Activated T-helper 2 cell treated with anti-CD3 and anti-CD28 coated beads, Interferon-gamma antibody, Interleukin-2, Interleukin-4, amounts not matched to agents 10 μg/mL and 5 μg/mL and 100 μg/mL, durations not matched to agents 14 hours and 24 hours and 36 hours (primary cell): ENCODE measurements around the gene PLB1. TPM values are rescaled to one million over a fixed set of nuclear protein-coding genes. Genes with fewer than 3 reads are reported as not detected.
A peak's percentile ranks its signal among the peaks of the same experiment; 100 is the strongest.

Experiments used
- DNase-seq: peaks from one replicate; pipeline ENCODE4 v3.0.0; 2021; ENCODE audit warnings: low spot score
- H3K27ac Mint-ChIP-seq: one replicate; pipeline ENCODE4 v1.8.0; 2021; ENCODE audit warnings: mixed read lengths
- H3K27me3 Mint-ChIP-seq: one replicate; pipeline ENCODE4 v1.8.0; 2021; ENCODE audit warnings: low read depth, mixed read lengths
- H3K36me3 Mint-ChIP-seq: one replicate; pipeline ENCODE4 v1.8.0; 2021; ENCODE audit warnings: low read depth, mixed read lengths
- H3K4me1 Mint-ChIP-seq: one replicate; pipeline ENCODE4 v1.8.0; 2021; ENCODE audit warnings: low read depth, mixed read lengths
- H3K4me3 Mint-ChIP-seq: one replicate; pipeline ENCODE4 v1.8.0; 2021; ENCODE audit warnings: low read depth, mild to moderate bottlenecking, moderate library complexity, mixed read lengths
- H3K9me3 Mint-ChIP-seq: one replicate; pipeline ENCODE4 v1.8.0; 2021; ENCODE audit warnings: mixed read lengths
- intact Hi-C: fragments of 100-400 bp; cut with micrococcal nuclease; formaldehyde crosslinking; loops from one replicate; pipeline ENCODE4 v1.15.1; 2023
- total RNA-seq: library from RNA; stranded (reverse); gene quantifications from 2 replicates; pipeline ENCODE4 v1.2.3, GENCODE V29; 2022

Gene PLB1
- total RNA-seq, 1 donor from 2014 or later: 1.8 TPM

GRCh38 chr2:28493636-28494035, 2.2 kb upstream of the PLB1 start:
- peaks cover 12% of the 10 kb centered on the region for H3K27me3 Mint-ChIP-seq
- H3K4me3 Mint-ChIP-seq: no peak overlapping the region
- no peaks in the 10 kb centered on the region for H3K4me1 Mint-ChIP-seq
- no peak for DNase-seq
- H3K9me3 Mint-ChIP-seq: no peaks in the 10 kb centered on the region
- intact Hi-C loops: no loop called here
- H3K36me3 Mint-ChIP-seq: no peaks in the 10 kb centered on the region
- no peak overlapping the region for H3K27ac Mint-ChIP-seq

- Mint-ChIP-seq H3K9me3 (no peaks in the 10 kb centered on the region), H3K4me1 (no peaks in the 10 kb centered on the region), H3K27me3 (peaks cover 18% of the 10 kb centered on the region), H3K36me3 (no peaks in the 10 kb centered on the region), H3K4me3 (no peak overlapping the region), H3K27ac (no peak overlapping the region)
- no peak for DNase-seq
- intact Hi-C loops: no loop called here
Measured at GRCh38 chr2:28496781-28497180, 921 bp downstream of the PLB1 start.

DNA sequence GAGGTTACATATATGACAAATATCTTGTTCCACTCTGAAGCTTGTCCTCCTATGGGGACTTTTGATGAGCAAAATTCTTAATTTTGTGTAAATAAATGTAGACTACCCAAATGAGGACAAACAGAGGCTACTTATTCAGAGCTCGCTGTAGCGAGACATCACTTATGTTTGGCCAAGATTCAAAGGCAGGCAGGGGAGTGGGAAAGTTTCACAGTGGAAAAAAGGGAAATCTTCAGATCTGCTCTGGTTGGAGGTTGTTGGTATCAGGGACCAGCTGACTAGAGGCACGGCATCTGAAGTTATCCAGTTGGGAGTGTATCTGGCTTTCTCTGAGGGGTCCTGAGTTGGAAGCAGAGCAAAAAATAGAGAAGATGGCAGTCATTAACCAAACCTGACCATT, 1.3 kb downstream of the PLB1 start:
- Mint-ChIP-seq H3K4me3 (no peak overlapping the region), H3K36me3 (no peaks in the 10 kb centered on the region), H3K9me3 (no peaks in the 10 kb centered on the region), H3K27ac (no peak overlapping the region), H3K27me3 (peaks cover 18% of the 10 kb centered on the region), H3K4me1 (no peaks in the 10 kb centered on the region)
- DNase-seq: no peak
- intact Hi-C loops: no loop called here

DNA sequence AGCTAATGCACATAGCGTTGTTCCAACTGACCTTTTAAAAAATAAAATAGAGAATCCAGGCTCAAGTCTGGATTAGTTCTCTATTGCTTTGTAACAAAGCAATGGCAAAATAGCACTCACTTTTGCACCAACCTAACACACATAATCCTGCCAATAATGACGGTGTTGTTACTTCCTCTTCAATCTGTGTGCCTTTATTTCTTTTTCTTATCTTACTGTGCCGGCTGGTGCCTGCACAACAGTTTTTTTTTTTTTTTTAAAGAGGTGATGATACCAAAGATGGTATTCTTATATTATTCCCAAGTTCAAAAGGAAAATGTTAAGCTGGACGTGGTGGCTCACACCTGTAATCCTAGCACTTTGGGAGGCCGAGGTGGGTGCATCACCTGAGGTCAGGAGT, 3.4 kb downstream of the PLB1 start:
- Mint-ChIP-seq H3K36me3 (no peaks in the 10 kb centered on the region), H3K4me3 (no peak overlapping the region)

GRCh38 chr2:28505361-28505760, 9.5 kb downstream of the PLB1 start:
- DNase-seq: no peak
- H3K4me3 Mint-ChIP-seq: no peak overlapping the region
- peaks cover 4% of the 10 kb centered on the region for H3K27me3 Mint-ChIP-seq
- intact Hi-C loops: loop anchor here (5.0 kb wide), 1 partner anchor 38 kb away; no protein-coding TSS in a partner anchor
- peaks cover 32% of the 10 kb centered on the region for H3K4me1 Mint-ChIP-seq
- H3K9me3 Mint-ChIP-seq: no peaks in the 10 kb centered on the region
- no peak overlapping the region for H3K27ac Mint-ChIP-seq
- H3K36me3 Mint-ChIP-seq: no peaks in the 10 kb centered on the region

More for the DNA sequence above, 3.4 kb downstream of the PLB1 start:
- DNase-seq: no peak
- intact Hi-C loops: loop anchor here (1.0 kb wide), 1 partner anchor 8 kb away; no protein-coding TSS in a partner anchor
- Mint-ChIP-seq H3K4me1 (no peaks in the 10 kb centered on the region), H3K9me3 (no peaks in the 10 kb centered on the region), H3K27me3 (peaks cover 18% of the 10 kb centered on the region), H3K27ac (no peak overlapping the region)

GRCh38 chr2:28506112-28506910, 10.5 kb downstream of the PLB1 start:
- no peak overlapping the region for H3K4me3 Mint-ChIP-seq
- H3K36me3 Mint-ChIP-seq: no peaks in the 10 kb centered on the region
- H3K27me3 Mint-ChIP-seq: peaks cover under 1% of the 10 kb centered on the region
- intact Hi-C loops: loop anchor here (5.0 kb wide), 1 partner anchor 39 kb away; no protein-coding TSS in a partner anchor
- H3K27ac Mint-ChIP-seq: peak overlapping the region; percentile 59
- H3K4me1 Mint-ChIP-seq: peaks cover 32% of the 10 kb centered on the region
- H3K9me3 Mint-ChIP-seq: peaks cover under 1% of the 10 kb centered on the region
- no peak for DNase-seq

- Mint-ChIP-seq H3K27ac (peak overlapping the region; percentile 24), H3K4me3 (no peak overlapping the region), H3K4me1 (peaks cover 39% of the 10 kb centered on the region), H3K27me3 (peaks cover 13% of the 10 kb centered on the region), H3K36me3 (peaks cover 10% of the 10 kb centered on the region), H3K9me3 (peaks cover 17% of the 10 kb centered on the region)
- DNase-seq: peak; percentile 33
- intact Hi-C loops: loop anchor here (1.0 to 5.0 kb wide), 3 partner anchors 9 to 41 kb away; no protein-coding TSS in a partner anchor
Measured at GRCh38 chr2:28507796-28508764, 12.2 kb downstream of the PLB1 start.

GRCh38 chr2:28509361-28509760, 13.5 kb downstream of the PLB1 start:
- Mint-ChIP-seq H3K4me1 (peaks cover 39% of the 10 kb centered on the region), H3K36me3 (peaks cover 10% of the 10 kb centered on the region), H3K4me3 (no peak overlapping the region), H3K27me3 (peaks cover 23% of the 10 kb centered on the region), H3K27ac (no peak overlapping the region), H3K9me3 (peaks cover 25% of the 10 kb centered on the region)
- no peak for DNase-seq
- intact Hi-C loops: loop anchor here (2.0 to 5.0 kb wide), 2 partner anchors 35 to 42 kb away; no protein-coding TSS in a partner anchor

GRCh38 chr2:28510184-28510583, 14.3 kb downstream of the PLB1 start:
- no peak overlapping the region for H3K27ac Mint-ChIP-seq
- H3K36me3 Mint-ChIP-seq: peaks cover 10% of the 10 kb centered on the region
- H3K9me3 Mint-ChIP-seq: peaks cover 25% of the 10 kb centered on the region
- intact Hi-C loops: no loop called here
- H3K4me1 Mint-ChIP-seq: peaks cover 35% of the 10 kb centered on the region
- H3K27me3 Mint-ChIP-seq: peaks cover 25% of the 10 kb centered on the region
- no peak overlapping the region for H3K4me3 Mint-ChIP-seq
- no peak for DNase-seq

- Mint-ChIP-seq H3K4me1 (peaks cover 23% of the 10 kb centered on the region), H3K27me3 (peaks cover 38% of the 10 kb centered on the region), H3K9me3 (peaks cover 25% of the 10 kb centered on the region), H3K27ac (no peak overlapping the region), H3K4me3 (no peak overlapping the region), H3K36me3 (peaks cover 10% of the 10 kb centered on the region)
- intact Hi-C loops: no loop called here
- DNase-seq: no peak
Measured at GRCh38 chr2:28511871-28512606, 16.2 kb downstream of the PLB1 start.

GRCh38 chr2:28512607-28512965, 16.7 kb downstream of the PLB1 start:
- Mint-ChIP-seq H3K9me3 (peaks cover 25% of the 10 kb centered on the region), H3K4me1 (peaks cover 21% of the 10 kb centered on the region)

GRCh38 chr2:28513097-28513496, 17.2 kb downstream of the PLB1 start:
- Mint-ChIP-seq H3K27me3 (peaks cover 41% of the 10 kb centered on the region), H3K4me1 (peaks cover 17% of the 10 kb centered on the region), H3K9me3 (peaks cover 25% of the 10 kb centered on the region), H3K27ac (no peak overlapping the region), H3K36me3 (peaks cover 10% of the 10 kb centered on the region), H3K4me3 (no peak overlapping the region)
- DNase-seq: no peak
- intact Hi-C loops: no loop called here

More at GRCh38 chr2:28512607-28512965, 16.7 kb downstream of the PLB1 start:
- no peak overlapping the region for H3K27ac Mint-ChIP-seq
- intact Hi-C loops: no loop called here
- no peak for DNase-seq
- H3K4me3 Mint-ChIP-seq: no peak overlapping the region
- peaks cover 38% of the 10 kb centered on the region for H3K27me3 Mint-ChIP-seq
- peaks cover 10% of the 10 kb centered on the region for H3K36me3 Mint-ChIP-seq
